Stimulated activated CD4-positive, alpha-beta T cell treated with anti-CD3 and anti-CD28 coated beads, Interleukin-15, amount 100 ng/mL, for 24 hours (primary cell): ENCODE data around the gene THUMPD2.
A peak's percentile ranks its signal among the peaks of the same experiment; 100 is the strongest.
"Not testable (repeated sequence)": the region's sequence is repeated elsewhere in the genome, so short reads cannot be mapped to it uniquely, and the experiment has no call there.

Source experiments
- DNase-seq: peaks from one replicate; pipeline ENCODE4 v3.0.0-alpha.2; 2020

The THUMPD2 gene, protein sequence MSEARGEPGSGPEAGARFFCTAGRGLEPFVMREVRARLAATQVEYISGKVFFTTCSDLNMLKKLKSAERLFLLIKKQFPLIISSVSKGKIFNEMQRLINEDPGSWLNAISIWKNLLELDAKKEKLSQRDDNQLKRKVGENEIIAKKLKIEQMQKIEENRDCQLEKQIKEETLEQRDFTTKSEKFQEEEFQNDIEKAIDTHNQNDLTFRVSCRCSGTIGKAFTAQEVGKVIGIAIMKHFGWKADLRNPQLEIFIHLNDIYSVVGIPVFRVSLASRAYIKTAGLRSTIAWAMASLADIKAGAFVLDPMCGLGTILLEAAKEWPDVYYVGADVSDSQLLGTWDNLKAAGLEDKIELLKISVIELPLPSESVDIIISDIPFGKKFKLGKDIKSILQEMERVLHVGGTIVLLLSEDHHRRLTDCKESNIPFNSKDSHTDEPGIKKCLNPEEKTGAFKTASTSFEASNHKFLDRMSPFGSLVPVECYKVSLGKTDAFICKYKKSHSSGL

DNA sequence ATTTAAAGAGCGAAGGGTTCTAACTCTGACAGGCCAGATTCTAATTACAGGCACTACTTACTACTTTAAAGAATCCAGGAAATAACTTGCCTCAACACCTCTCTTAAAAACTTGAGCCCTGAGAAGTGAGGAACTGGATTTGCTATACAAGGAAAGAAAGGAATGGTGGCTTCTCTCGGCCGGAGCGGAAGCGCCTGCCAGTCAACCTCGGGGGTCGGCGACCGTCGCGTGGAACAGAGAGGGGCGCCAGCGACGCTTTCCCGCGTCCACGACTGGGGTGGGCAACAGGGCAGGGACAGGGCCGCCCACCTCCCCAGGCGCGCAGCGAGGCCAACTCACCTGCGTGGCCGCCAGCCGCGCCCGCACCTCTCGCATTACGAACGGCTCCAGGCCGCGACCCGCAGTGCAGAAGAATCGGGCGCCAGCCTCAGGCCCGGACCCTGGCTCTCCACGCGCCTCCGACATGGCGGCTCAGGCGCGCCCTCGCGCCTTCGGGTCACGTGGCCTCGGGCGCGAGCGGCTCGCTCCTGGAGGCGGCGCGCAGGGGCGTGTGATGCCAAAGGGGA lies at the start of gene THUMPD2:
Gene THUMPD2 (minus strand): TSS at position 484 of the 566 bp plus-strand sequence. CDS start 19 bp downstream, at position 465.
- peak; percentile 79 for DNase-seq

DNA sequence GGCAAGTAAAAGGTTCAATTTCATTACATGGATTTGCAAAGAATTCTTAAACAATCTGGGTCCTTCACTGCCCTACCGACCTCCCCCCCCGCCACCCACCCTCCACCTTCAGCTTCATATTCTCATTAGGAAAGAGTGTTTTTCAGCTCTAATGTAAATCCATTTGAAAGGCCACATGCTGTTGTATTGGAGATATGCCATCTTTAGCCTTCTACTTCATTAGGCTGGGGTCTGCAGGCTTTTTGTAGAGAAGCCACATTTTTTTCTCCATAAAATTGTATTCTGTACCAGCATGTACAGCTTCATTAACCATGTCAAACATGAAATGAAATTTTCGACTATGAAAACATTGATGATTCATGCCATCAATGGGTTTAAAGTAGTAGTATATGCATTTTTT lies 42.8 kb upstream of the THUMPD2 start:
- DNase-seq: no peak

DNA sequence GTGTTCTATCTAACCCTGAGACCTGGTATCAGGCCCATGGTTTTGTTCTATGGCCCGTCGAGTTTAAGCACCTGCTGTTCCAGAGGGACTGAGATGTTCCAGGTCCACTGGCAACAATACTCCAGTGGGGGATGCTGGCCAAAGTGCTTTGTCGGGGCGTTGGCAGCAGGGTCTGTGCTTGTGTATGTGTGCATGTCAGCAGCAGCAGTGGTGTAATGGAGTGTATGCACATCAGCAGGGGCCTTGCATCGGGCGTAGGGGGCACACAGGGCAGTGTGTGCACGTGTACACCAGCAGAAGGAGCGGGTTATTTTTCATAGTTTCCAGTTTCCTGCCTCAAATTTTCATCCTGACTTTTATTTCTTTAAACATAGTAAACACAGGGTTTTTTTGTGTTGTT lies 37.8 kb upstream of the THUMPD2 start:
- DNase-seq: no peak

DNA sequence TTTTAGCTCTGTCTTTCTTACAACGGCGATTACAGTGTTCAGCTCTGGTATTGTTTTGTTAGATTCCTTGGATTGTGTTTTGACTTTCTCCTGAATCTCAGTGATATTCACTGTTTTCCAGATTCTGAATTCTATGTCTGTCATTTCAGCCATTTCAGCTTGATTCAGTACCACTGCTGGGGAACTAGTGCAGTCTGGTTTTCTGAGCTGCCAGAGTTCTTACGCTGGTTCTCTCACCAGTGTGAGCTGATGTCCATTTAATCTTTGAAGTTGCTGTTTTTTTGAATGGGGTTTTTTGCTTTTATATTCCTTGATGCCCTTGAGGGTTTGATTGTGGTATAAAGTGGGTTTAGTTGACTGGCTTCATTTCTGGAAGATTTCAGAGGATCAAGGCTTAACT lies 37.4 kb upstream of the THUMPD2 start:
- no peak for DNase-seq

DNA sequence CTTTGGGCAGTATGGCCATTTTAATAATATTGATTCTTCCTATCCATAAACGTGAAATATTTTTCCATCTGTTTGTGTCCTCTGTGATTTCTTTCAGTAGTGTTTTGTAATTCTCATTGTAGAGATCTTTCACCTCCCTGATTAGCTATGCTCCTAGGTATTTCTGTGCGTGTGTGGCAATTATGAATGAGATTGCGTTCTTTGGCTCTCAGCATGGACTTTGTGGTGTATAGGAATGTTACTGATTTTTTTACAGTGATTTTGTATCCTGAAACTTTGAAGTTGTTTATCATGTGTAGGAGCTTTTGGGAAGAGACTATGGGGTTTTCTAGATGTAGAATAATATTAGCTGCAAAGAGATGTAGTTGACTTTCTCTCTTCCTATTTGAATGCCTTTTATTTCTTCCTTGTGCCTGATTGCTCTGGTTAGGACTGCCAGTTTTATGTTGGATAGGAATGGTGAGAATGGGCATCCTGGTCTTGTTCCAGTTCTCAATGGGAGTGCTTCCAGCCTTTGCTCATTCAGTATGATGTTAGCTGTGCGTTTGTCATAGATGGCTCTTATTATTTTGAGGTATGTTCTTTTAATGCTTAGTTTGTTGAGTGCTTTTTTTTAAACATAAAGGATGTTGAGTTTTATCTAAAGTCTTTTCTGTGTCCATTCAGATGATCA lies 27.0 kb upstream of the THUMPD2 start:
- DNase-seq: no peak

DNA sequence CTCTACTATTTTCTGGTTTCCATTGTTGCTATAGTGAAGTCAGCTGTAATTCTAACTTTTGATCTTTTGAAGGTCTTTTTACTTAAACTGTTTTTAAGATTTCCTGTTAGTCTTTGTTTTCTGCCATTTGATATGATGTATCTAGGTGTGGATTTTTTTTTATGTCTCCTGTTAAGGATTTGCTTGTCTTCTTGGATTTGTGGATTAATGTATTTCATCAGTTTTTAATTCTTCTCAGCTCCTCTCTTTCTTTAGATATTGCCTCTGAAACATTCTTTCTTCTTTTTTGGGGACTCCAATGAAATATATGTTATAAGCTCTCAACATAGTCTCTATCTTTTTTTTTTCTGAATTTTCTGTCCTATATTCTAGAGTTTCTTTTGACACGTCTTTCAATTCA lies 24.8 kb upstream of the THUMPD2 start:
- no peak for DNase-seq

DNA sequence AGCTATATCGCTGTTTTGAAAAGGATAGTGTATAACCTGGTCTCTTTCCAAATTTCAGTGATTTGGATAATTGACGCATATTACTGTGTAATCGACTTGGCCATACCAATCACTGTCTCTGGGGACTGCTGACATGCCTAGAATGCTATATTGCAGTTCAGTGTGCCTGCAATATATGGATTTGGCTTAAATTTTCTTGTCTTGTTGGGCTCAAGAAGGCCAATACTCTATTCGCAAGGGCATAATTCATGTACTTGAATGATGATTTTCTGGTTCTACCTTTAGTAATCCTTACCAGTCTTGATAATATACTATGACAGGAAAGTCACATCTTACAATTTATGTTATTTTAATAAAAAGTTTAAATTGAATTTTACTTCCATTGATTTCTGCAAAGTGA lies 21.7 kb upstream of the THUMPD2 start:
- DNase-seq: no peak

DNA sequence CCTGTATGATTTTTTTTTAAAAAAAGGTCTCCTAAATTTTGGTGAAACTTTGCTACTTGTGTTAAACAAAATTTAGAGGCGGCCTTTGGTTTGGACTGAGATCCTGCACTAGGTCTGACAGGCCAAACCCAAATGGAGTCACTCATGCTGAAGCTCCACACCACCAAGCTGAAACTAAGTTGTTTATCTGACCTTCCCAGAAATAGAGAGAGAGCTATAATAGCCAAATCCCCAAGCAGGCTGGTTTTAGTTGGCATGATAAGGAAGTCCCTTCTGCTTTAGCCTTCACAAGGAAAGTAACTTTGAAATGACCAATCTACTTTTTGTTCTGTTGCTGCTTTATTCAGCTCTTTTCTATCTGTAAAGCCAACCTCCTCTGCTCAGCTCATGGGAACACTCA lies 17.1 kb upstream of the THUMPD2 start:
- no peak for DNase-seq

DNA sequence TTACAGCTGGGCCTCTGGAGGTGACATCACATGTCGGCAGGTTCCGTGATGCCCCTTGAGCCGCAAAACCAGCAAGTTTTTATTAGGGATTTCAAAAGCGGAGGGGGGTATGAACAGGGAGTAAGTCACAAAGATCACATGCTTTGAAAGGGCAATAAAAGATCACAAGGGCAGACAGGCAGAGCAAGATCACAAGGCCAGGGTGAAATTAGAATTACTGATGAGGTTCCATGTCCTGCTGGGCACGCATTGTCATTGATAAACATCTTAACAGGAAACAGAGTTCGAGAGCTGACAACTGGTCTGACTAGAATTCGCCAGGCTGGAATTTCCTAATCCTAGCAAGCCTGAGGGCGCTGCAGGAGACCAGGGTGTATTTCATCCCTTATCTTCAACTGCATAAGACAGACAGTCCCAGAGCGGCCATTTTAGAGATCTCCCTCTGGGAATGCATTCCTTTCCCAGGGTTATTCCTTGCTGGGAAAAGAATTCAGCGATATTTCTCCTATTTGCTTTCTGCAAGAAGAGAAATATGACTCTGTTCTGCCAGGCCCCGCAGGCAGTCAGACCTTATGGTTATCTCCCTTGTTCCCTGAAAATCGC lies 11.3 kb upstream of the THUMPD2 start:
- DNase-seq: not testable (repeated sequence)

DNA sequence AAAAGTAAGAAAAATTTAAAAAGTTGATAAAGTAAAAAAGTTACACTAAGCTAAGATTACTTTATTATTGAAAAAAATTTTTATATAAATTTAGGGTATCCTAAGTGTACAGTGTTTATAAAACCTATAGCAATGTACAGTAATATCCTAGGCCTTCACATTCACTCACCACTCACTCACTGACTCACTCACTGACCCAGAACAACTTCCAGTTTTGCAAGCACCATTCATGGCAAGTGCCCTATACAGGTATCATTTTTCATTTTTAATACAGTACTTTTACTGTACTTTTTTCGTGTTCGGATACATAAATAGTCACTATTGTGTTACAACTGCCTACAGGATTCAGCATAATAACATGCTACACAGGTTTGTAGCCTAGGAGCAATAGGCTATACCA lies 8.9 kb upstream of the THUMPD2 start:
- no peak for DNase-seq

DNA sequence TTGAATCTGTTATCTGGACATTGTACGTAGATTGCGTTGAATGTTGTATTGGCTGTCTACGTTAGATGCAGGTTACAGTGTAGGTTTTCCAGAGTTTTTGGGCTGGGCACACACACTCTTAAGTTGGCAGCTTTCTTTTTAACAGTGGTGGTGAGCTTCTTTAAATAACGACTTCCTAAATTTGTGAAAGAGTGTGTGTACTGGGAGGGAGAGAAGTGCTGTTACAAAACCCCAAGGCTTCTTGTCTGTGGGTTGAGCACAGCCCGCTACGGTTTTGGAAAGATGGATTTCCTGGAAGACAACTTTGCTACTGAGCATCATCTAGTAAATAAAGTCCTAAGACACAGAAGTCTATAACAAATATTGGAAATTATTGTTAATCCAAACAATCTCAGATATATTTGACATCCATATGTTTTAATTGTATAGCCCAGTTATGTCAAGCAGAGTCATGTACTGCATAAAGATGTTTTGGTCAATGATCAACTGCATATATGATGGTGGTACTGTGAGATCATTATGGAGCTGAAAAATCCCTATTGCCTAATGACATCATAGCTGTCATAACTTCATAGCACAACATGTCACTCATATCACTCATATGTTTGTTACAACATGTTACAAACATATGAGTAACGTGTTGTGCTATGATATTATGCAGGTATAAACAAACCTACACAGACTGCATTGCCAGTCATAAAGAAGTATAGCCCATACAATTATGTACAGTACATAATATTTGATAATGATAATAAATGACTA lies 7.9 kb upstream of the THUMPD2 start:
- DNase-seq: no peak

DNA sequence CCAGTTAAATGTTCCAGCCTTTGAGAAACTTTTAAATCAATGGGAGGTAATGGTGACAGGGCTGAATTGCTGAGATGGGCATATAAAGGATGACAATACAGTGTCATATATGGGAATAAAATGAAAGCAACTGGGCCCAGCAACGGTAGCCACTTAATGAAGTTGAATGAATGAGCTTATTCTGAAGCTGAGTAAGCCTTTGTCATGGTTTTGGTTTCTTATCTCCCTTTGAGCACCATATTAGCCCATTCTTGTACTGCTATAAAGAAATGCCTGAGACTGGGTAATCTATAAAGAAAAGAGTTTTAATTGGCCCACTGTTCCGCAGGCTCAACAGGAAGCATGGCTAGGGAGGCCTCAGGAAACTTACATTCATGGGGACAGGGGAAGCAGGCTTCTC lies 3.5 kb upstream of the THUMPD2 start:
- no peak for DNase-seq

DNA sequence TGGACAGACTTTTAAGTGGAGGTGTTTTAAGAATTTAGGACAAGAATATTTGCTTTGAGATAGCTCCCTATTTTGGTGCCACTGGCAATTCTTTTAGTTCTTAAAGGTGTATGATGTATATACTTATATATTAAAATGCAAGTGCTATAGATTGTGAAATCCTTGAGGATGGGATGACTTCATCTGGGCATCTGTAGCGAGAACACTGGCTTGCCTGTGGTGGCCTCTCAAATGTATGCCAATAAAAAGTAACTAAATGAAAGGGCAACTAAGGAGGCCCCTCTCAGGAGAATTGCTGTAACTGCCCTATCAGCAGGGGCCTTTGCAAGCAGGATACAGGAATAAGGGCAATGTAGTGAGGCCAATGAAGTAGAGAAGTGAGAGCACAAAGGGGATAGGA lies 2.6 kb upstream of the THUMPD2 start:
- no peak for DNase-seq

DNA sequence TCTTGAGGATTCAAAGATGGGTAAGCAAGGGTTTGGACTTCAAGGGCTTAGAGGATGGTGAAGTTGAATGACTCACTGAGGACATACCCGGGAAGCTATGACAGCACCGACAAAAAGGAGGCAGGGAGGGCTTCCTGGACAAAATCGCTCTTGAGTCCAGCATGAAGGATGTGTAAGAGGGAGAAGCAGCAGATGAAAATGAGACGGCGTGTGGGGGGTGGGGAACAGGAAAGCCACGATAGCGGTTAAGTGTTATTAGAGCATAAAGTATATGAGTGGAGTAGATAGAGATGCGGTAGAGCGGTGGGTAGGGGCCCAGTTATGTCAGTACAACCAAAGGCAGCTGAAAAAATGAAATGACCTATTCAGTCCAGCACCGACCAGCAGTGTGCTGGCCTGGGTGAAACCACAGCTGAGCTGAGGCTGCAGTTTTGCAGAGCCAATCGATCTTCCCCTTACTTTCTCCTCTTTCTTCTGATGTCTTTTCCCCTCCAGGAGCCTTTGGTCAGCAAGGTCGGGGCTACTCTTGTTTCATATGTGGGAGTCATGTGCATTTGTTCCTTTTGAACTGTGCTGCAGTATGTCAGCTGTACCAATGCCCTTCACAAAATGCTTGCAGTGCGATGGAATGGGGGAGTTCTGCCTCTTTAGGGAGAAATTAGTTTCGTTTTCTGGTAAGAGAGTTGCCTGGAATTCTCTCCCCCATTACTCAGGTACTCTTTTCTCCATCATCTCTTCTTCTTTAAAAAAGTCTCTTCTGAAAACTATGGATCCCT lies 2.0 kb upstream of the THUMPD2 start:
- no peak for DNase-seq

DNA sequence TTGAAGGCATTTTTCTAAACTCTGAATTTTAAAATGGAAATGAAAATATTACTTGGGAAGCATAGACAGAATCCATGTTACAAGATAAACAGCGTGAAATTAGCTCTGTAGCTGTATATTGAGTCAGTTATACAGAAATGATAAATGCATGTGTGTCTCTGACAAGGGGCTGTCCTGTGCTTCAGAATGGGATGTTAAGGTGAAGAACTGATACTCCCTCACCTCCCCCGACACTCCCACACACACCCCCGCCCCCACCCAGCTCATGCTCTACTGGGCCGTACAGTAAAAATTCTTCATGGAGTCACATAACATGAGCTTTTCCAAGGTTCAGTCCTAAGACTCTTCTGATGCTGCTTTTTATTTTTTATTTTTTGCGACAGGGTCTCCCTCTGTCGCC lies 869 bp upstream of the THUMPD2 start:
- no peak for DNase-seq

DNA sequence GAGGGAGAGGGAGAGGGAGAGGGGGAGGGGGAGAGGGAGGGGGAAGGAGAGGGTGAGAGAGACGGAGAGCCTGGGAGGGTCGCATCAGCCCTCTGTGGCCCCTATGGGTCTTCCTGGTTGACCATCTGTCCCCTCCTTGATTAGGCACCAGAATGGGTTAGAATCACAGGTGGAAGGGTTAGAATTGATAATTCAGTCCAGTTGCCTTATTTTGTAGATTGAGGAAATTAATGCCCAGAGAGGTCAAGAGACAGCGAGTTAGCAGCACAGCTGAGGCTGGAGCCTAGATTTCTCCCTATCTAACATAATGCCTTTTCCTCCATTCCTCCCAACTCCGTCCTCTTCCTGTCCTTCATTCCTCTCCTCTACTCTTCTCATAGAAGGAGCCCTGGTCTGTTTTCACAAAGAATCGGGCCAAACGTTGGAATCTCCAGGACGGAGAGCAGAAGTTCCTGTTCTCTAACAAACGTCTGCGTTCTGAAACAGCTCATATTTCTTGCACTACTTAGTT lies 338 bp upstream of the THUMPD2 start:
- DNase-seq: no peak

DNA sequence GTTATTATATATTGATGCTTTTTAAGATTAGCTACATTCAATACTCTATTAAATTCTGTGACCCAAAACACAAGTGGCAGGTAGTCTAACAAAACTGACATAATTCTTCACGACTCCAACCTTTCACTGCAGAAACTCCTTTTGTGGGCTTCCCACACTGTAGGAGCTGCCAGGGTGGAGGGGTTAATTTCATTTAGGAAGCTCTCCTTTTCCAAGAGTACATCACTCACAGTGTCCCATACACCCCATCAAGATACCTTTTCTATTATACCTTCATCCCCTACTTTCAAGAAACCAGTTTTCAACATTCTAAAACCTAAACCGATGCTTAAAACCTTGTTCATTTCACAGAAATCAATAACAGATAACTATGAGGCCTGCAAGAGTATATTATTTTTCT lies 825 bp downstream of the THUMPD2 start:
- no peak for DNase-seq

DNA sequence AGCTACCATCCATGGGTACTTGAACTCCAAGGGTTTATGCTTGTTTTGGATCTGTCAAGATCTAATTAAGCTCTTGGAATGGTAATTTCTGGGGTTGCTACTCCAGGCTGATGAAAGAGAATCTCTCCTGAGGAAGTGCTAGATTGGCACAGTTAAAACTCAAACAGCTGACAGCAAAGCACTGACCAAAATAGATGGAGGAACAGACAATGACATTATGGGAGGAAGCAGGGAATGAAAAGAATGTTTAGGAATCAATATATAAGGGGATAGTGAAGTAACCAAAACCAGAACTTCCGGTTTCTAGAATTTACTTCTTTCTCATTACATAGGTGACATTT lies 6.3 kb downstream of the THUMPD2 start:
- no peak for DNase-seq

DNA sequence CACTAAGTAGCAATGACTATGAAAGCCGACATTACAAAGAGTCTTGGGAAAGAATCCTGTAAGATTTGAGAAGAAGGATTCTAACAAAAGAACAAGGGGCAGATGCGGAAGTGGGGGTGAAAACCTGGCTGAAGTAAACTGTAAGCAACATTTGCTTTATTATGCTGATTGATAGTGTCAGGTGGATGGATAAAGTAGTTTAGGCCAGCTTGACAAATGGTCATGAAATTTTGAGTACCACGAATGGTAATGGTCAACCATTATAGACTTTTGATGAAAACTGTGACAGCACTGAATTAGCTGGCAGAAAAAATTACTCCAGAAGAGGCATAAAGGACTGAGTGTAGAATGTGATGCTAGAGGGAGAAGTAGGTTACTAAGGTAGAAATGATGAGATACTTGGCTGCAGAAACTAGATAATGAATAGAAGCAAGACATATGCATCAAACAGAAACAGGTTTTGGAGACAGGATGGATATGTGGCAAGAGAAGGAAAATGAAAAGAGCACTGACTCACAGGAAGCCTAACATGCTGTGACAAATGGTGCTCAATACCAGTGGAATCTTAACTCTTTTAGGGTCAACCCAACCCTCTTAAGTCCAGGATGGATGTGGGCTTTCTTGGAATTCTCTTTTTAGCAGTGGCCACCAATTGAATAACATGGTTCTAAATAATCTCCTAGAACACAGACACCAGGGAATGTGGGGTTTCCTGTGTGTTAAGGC lies 6.8 kb downstream of the THUMPD2 start:
- DNase-seq: no peak

DNA sequence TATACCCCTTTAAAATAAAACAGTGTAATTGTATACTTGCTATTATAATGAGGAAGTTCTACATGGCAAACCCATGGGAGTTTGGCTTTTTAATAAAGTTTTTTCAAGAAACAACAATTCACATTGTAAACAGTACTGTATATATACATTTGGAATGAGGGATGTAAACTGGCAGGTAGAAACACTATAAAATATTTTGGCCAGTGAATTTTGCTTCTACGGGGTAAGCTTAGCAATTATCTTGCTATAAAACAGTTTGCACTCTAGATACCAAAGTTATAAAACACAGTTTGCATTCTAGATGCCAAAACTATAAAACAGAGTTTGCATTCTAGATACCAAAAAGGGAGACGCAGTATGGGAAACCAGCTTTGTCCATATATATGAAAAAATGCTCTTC lies 16.6 kb downstream of the THUMPD2 start:
- no peak for DNase-seq

DNA sequence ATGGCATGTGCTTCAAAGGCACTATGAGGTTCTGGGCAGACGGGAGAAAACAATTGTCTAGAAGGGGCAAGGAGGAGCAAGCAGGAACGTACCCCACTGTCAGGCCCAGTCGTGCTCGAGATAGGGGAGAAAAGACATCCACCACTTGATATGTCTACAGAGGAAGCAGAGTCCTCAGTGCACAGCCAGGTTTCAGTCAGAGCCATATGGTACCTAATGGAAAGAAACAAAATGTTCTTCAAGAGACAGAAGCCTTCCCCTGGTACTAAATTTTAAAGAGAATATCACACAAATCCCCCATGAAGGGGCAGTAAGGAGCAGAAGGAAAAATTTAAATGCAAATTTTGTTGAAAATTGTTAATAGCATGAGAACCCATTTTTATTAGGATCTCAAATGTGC lies 21.9 kb downstream of the THUMPD2 start:
- DNase-seq: no peak
